HCT116 (cell line): ENCODE data around the gene S100A11. TPM values are rescaled to one million over a fixed set of nuclear protein-coding genes. Genes with fewer than 3 reads are reported as not detected.

Experiments used
- ATAC-seq: fragments of 200-7000 bp; cut with Tn5 transposase; 2 replicates; pipeline ENCODE4 v1.9.1; 2020; ENCODE audit warnings: mild to moderate bottlenecking, moderate library complexity
- BruUV-seq: library from RNA; stranded (reverse); fragments of 400-500 nt; replicated peaks from 2 replicates; lab custom pipeline; 2021; lab: Mats Ljungman, UMichigan
- CTCF ChIA-PET: fragments of 300-600 bp; sonication (Branson Sonifier 250); formaldehyde crosslinking; loops from one replicate; lab custom pipeline; 2021; ENCODE audit warnings: antibody characterized with exemption; lab: Charles Lee
- POLR2A ChIA-PET: fragments of 300-600, 350-600 bp; sonication (Branson Sonifier 250); formaldehyde crosslinking; loops from one replicate; lab custom pipeline; 2021; ENCODE audit warnings: antibody characterized with exemption; lab: Charles Lee
- RAD21 ChIA-PET, 2 experiments: fragments of 300-600 bp; sonication (Branson Sonifier 250); formaldehyde crosslinking; loops; one replicate each; lab custom pipeline; 2023; ENCODE audit warnings: low total read pairs in 2 of 2; ENCODE audit not compliant: uncharacterized antibody in 2 of 2, unreplicated experiment in 2 of 2, low non-redundant PET in 1 of 2; lab: Charles Lee
- DNase-seq: peaks from one replicate; pipeline ENCODE4 v3.0.0-alpha.2; 2010; ENCODE audit warnings: low read depth, low spot score
- H2AFZ ChIP-seq: fragments of 200-600 bp; shearing (Covaris generic), sonication (generic); 2 replicates; pipeline ENCODE4 v1.6.1; 2017; ENCODE audit warnings: low read depth, mixed run types, mixed read lengths, antibody characterized with exemption, low read length; ENCODE audit not compliant: poor library complexity, severe bottlenecking
- H3K27ac ChIP-seq: 2 replicates; pipeline ENCODE4 v1.5.1; 2012; ENCODE audit warnings: low read depth, low read length
- H3K27me3 ChIP-seq: fragments of 200-600 bp; sonication (generic); 2 replicates; pipeline ENCODE4 v1.6.1; 2016; ENCODE audit warnings: mixed run types, low read length, mixed read lengths; ENCODE audit not compliant: insufficient read depth
- H3K36me3 ChIP-seq, 2 experiments: fragments of 200-500 bp in 1 of 2; fragments of 200-600 bp in 1 of 2; sonication (Bioruptor generic) in 1 of 2; sonication (generic) in 1 of 2; 2 replicates each; pipeline versions ENCODE4 v1.5.1 to v1.6.1; 2014 to 2016; ENCODE audit warnings: low read length in 2 of 2, inconsistent platforms in 1 of 2, mixed read lengths in 1 of 2, mixed run types in 1 of 2; ENCODE audit not compliant: insufficient read depth in 2 of 2, control insufficient read depth in 1 of 2
- H3K4me1 ChIP-seq, 2 experiments: fragments of 200-600 bp in 1 of 2; sonication (generic) in 1 of 2; 2 replicates each; pipeline versions ENCODE4 v1.5.1 to v1.6.1; 2012 to 2017; ENCODE audit warnings: low read length in 2 of 2, inconsistent platforms in 1 of 2, mild to moderate bottlenecking in 1 of 2, mixed read lengths in 1 of 2, mixed run types in 1 of 2, moderate library complexity in 1 of 2; ENCODE audit not compliant: insufficient read depth in 2 of 2, control insufficient read depth in 1 of 2
- H3K4me2 ChIP-seq: fragments of 200-600 bp; sonication (generic); 2 replicates; pipeline ENCODE4 v1.6.1; 2017; ENCODE audit warnings: mixed run types, low read length, mixed read lengths
- H3K4me3 ChIP-seq, 2 experiments: fragments of 200-600 bp in 1 of 2; sonication (generic) in 1 of 2; replicated peaks in 1 of 2; 2 replicates each; pipeline ENCODE4 v1.5.1; 2011 to 2016; ENCODE audit warnings: low read length in 2 of 2, control low read depth in 1 of 2, low read depth in 1 of 2, mild to moderate bottlenecking in 1 of 2, mixed read lengths in 1 of 2, mixed run types in 1 of 2
- H3K79me2 ChIP-seq: fragments of 200-600 bp; sonication (generic); 2 replicates; pipeline ENCODE4 v1.6.1; 2017; ENCODE audit warnings: mild to moderate bottlenecking, mixed run types, low read length, moderate library complexity, mixed read lengths; ENCODE audit not compliant: insufficient read depth
- H3K9ac ChIP-seq: fragments of 200-600 bp; sonication (generic); 2 replicates; pipeline ENCODE4 v1.6.1; 2016; ENCODE audit warnings: low read length, mixed read lengths
- H3K9me2 ChIP-seq: fragments of 200-600 bp; sonication (generic), shearing (Covaris generic); 2 replicates; pipeline ENCODE4 v1.6.1; 2017; ENCODE audit warnings: mixed run types, mild to moderate bottlenecking, moderate library complexity; ENCODE audit not compliant: insufficient read depth
- H3K9me3 ChIP-seq, 2 experiments: fragments of 200-500 bp in 1 of 2; fragments of 200-600 bp in 1 of 2; sonication (Bioruptor generic) in 1 of 2; sonication (generic) in 1 of 2; 2 replicates each; pipeline ENCODE4 v1.6.1; 2014 to 2017; ENCODE audit warnings: low read length in 2 of 2, mixed read lengths in 2 of 2, inconsistent platforms in 1 of 2, low read depth in 1 of 2, mild to moderate bottlenecking in 1 of 2, mixed run types in 1 of 2, moderate library complexity in 1 of 2; ENCODE audit not compliant: control insufficient read depth in 1 of 2, insufficient read depth in 1 of 2
- H4K20me1 ChIP-seq: fragments of 200-600 bp; sonication (generic), shearing (Covaris generic); 2 replicates; pipeline ENCODE4 v1.6.1; 2017; ENCODE audit warnings: mixed run types, mild to moderate bottlenecking, moderate library complexity; ENCODE audit not compliant: insufficient read depth
- ATF3 ChIP-seq: IDR thresholded peaks from 2 replicates; pipeline ENCODE4 v1.6.1; 2012
- CBX3 ChIP-seq: IDR thresholded peaks from 2 replicates; pipeline ENCODE4 v1.6.1; 2012; ENCODE audit warnings: low read depth
- CEBPB ChIP-seq: IDR thresholded peaks from 2 replicates; pipeline ENCODE4 v1.6.1; 2012; ENCODE audit warnings: low read depth
- CTCF ChIP-seq, 3 experiments: fragments of 200-600 bp in 1 of 3; sonication (generic) in 1 of 3; IDR thresholded peaks in 2 of 3; conservative IDR thresholded peaks in 1 of 3; 2 replicates each; pipeline ENCODE4 v1.5.1; 2012 to 2017; ENCODE audit warnings: low read depth in 2 of 3, low read length in 2 of 3, antibody characterized with exemption in 1 of 3, borderline replicate concordance in 1 of 3, control low read depth in 1 of 3, mild to moderate bottlenecking in 1 of 3, mixed read lengths in 1 of 3, mixed run types in 1 of 3, moderate library complexity in 1 of 3; ENCODE audit not compliant: insufficient read depth in 1 of 3
- EGR1 ChIP-seq: IDR thresholded peaks from 2 replicates; pipeline ENCODE4 v1.6.1; 2012; ENCODE audit warnings: low read depth
- ELF1 ChIP-seq: IDR thresholded peaks from 2 replicates; pipeline ENCODE4 v1.6.1; 2012; ENCODE audit warnings: low read depth, borderline replicate concordance
- FOSL1 ChIP-seq: IDR thresholded peaks from 2 replicates; pipeline ENCODE4 v1.6.1; 2012; ENCODE audit warnings: low read depth
- JUND ChIP-seq: IDR thresholded peaks from 2 replicates; pipeline ENCODE4 v1.6.1; 2012
- POLR2AphosphoS5 ChIP-seq: IDR thresholded peaks from 2 replicates; pipeline ENCODE4 v1.6.1; 2011; ENCODE audit warnings: mild to moderate bottlenecking, low read depth, low read length, moderate library complexity
- RAD21 ChIP-seq: IDR thresholded peaks from 2 replicates; pipeline ENCODE4 v1.6.1; 2012; ENCODE audit warnings: low read depth, mild to moderate bottlenecking
- SIN3A ChIP-seq: IDR thresholded peaks from 2 replicates; pipeline ENCODE4 v1.6.1; 2012; ENCODE audit warnings: low read depth
- SRF ChIP-seq: IDR thresholded peaks from 2 replicates; pipeline ENCODE4 v1.6.1; 2012; ENCODE audit warnings: low read depth
- TCF7L2 ChIP-seq: IDR thresholded peaks from 2 replicates; pipeline ENCODE4 v1.7.0; 2011; ENCODE audit warnings: borderline replicate concordance, inconsistent platforms; ENCODE audit not compliant: insufficient read depth, insufficient read length; ENCODE audit errors: extremely low read depth
- YY1 ChIP-seq: IDR thresholded peaks from 2 replicates; pipeline ENCODE4 v1.6.1; 2011; ENCODE audit warnings: low read length, low read depth, moderate library complexity, mild to moderate bottlenecking; ENCODE audit not compliant: insufficient replicate concordance; ENCODE audit errors: extremely low read depth
- ZBTB33 ChIP-seq: IDR thresholded peaks from 2 replicates; pipeline ENCODE4 v1.6.1; 2011; ENCODE audit warnings: mild to moderate bottlenecking, low read length, moderate library complexity; ENCODE audit not compliant: insufficient replicate concordance; ENCODE audit errors: extremely low read depth
- ZFX ChIP-seq: fragments of 450-650 bp; IDR thresholded peaks from 2 replicates; pipeline ENCODE4 v1.6.1; 2017
- ZNF274 ChIP-seq: fragments of 200-500 bp; sonication (Bioruptor generic); IDR thresholded peaks from 2 replicates; pipeline ENCODE4 v1.6.1; 2014; ENCODE audit warnings: mild to moderate bottlenecking, low read depth, low read length, inconsistent platforms
- intact Hi-C: fragments of 100-400 bp; cut with micrococcal nuclease; formaldehyde crosslinking; loops from 2 replicates; pipeline ENCODE4 v1.10.0; 2022
- total RNA-seq: library from RNA; stranded (reverse); gene quantifications from one replicate; pipeline ENCODE4 v1.2.1, GENCODE V29; 2021; ENCODE audit not compliant: unreplicated experiment

S100A11 gene
- total RNA-seq, 1 experiment from 2014 or later = 229 TPM

- TSS peak; percentile 90 for BruUV-seq
- peaks cover 38% of the 10 kb centered on the region for H3K79me2 ChIP-seq
- H4K20me1 ChIP-seq = no peaks in the 10 kb centered on the region
- TF ChIP-seq CEBPB (no peak), SIN3A (no peak), ZFX (no peak), ATF3 (no peak), FOSL1 (no peak), ZBTB33 (no peak), TCF7L2 (no peak), SRF (no peak), CBX3 (no peak), POLR2AphosphoS5 (no peak), EGR1 (no peak), CTCF (IDR thresholded peaks at IDR 0.05 in 2 of 3, conservative IDR thresholded peaks at IDR 0.05 in 1 of 3; ENCODE audit: borderline replicate concordance in 1 of 3, insufficient read depth in 1 of 3, low read depth in 2 of 3, low read length in 2 of 3) (no peak), RAD21 (no peak), JUND (no peak), ELF1 (no peak), YY1 (no peak), ZNF274 (no peak)
- TF ChIP-seq, all 23 proteins: peak for 0
- CTCF ChIA-PET = interaction anchor here (1.2 to 3.8 kb wide), 6 partner anchors 12 to 423 kb away, joined by 3 to 26 read pairs (median 13); no protein-coding TSS in a partner anchor
- DNase-seq (no peak), ATAC-seq (no peak)
- POLR2A ChIA-PET = interaction anchor here (0.7 to 2.1 kb wide), 3 partner anchors 12 to 716 kb away, joined by 3 to 35 read pairs (median 7); no protein-coding TSS in a partner anchor
- Histone ChIP-seq H3K9ac (peak overlapping the region; percentile 86), H3K36me3 (peaks cover 21 to 24% of the 10 kb centered on the region in 2 experiments), H3K27me3 (no peaks in the 10 kb centered on the region; the same call in 1 of the 2 replicates), H3K9me3 (no peaks in the 10 kb centered on the region), H3K4me3 (peak overlapping the region; percentile 64 to 70), H2AFZ (no peak overlapping the region), H3K27ac (peak overlapping the region; percentile 79), H3K4me2 (peak overlapping the region; percentile 89), H3K9me2 (no peaks in the 10 kb centered on the region), H3K4me1 (peaks cover 19 to 28% of the 10 kb centered on the region in 2 experiments)
- RAD21 ChIA-PET = interaction anchor here (0.6 to 0.7 kb wide), 2 partner anchors 13 to 1887 kb away, joined by 3 to 4 read pairs; partner anchors contain the start of gene GATAD2B (in 1 of the 2)
- intact Hi-C loops = loop anchor here (1.0 kb wide), 1 partner anchor 13 kb away; no protein-coding TSS in a partner anchor
These were observed 1.1 kb downstream of the S100A11 start for GRCh38 chr1:152035539-152036266.
